VCaP (cell line): Measurements from ENCODE around the gene DCDC1.

Experiments
- H3K27ac ChIP-seq: fragments of 450-650 bp; 2 replicates; pipeline ENCODE4 v1.5.1; 2017
- CTCF ChIP-seq: fragments of 450-650 bp; conservative IDR thresholded peaks from 2 replicates; pipeline ENCODE4 v1.5.1; 2017; ENCODE audit warnings: mild to moderate bottlenecking, moderate library complexity

Gene DCDC1

GRCh38 chr11:30936491-30936890, 433.0 kb downstream of the DCDC1 start:
- TF ChIP-seq CTCF, result no peak
- no peak overlapping the region for H3K27ac ChIP-seq

GRCh38 chr11:30935861-30936260, 433.7 kb downstream of the DCDC1 start:
- TF ChIP-seq CTCF, result no peak

GRCh38 chr11:30926130-30926529, 443.4 kb downstream of the DCDC1 start:
- TF ChIP-seq CTCF, result no peak
- no peak overlapping the region for H3K27ac ChIP-seq

More at GRCh38 chr11:30935861-30936260, 433.7 kb downstream of the DCDC1 start:
- H3K27ac ChIP-seq, result no peak overlapping the region

- H3K27ac ChIP-seq, result no peak overlapping the region
- no peak for TF ChIP-seq CTCF
Measured at GRCh38 chr11:30921811-30922210, 447.7 kb downstream of the DCDC1 start.

GRCh38 chr11:30919389-30920152, 450.0 kb downstream of the DCDC1 start:
- H3K27ac ChIP-seq, result no peak overlapping the region
- no peak for TF ChIP-seq CTCF

GRCh38 chr11:30917859-30918478, 451.6 kb downstream of the DCDC1 start:
- H3K27ac ChIP-seq, result no peak overlapping the region
- peak; percentile 79 for TF ChIP-seq CTCF

GRCh38 chr11:30917266-30917665, 452.3 kb downstream of the DCDC1 start:
- TF ChIP-seq CTCF, result no peak

More at GRCh38 chr11:30917266-30917665, 452.3 kb downstream of the DCDC1 start:
- H3K27ac ChIP-seq, result no peak overlapping the region
